A673 (cell line): ENCODE data around the gene GNG11. TPM values are rescaled to one million over a fixed set of nuclear protein-coding genes. Genes with fewer than 3 reads are reported as not detected.

Experiments
- BruUV-seq: library from RNA; stranded (reverse); fragments of 400-500 nt; replicated peaks from 2 replicates; lab custom pipeline; 2021; lab: Mats Ljungman, UMichigan
- CTCF ChIA-PET: fragments of 300-600 bp; sonication (Branson Sonifier 250); formaldehyde crosslinking; loops from one replicate; lab custom pipeline; 2022; ENCODE audit warnings: antibody characterized with exemption; lab: Charles Lee
- POLR2A ChIA-PET: fragments of 300-600 bp; sonication (Branson Sonifier 250); formaldehyde crosslinking; loops from one replicate; lab custom pipeline; 2022; ENCODE audit warnings: antibody characterized with exemption; ENCODE audit not compliant: low non-redundant PET; lab: Charles Lee
- DNase-seq: peaks from one replicate; pipeline ENCODE4 v3.0.0-alpha.2; 2015; ENCODE audit warnings: low spot score
- H3K27ac ChIP-seq: fragments of 200-600 bp; sonication (generic); 2 replicates; pipeline ENCODE4 v1.5.1; 2016; ENCODE audit warnings: mixed run types, low read depth, mild to moderate bottlenecking, mixed read lengths, antibody characterized with exemption, low read length; ENCODE audit not compliant: poor library complexity, severe bottlenecking
- H3K27me3 ChIP-seq: fragments of 200-600 bp; sonication (generic); replicated peaks from 2 replicates; pipeline ENCODE4 v1.6.1; 2017; ENCODE audit warnings: mixed run types, low read depth, mild to moderate bottlenecking, mixed read lengths, antibody characterized with exemption, low read length; ENCODE audit not compliant: insufficient read depth, poor library complexity
- H3K36me3 ChIP-seq: fragments of 200-600 bp; sonication (generic); 2 replicates; pipeline ENCODE4 v1.6.1; 2016; ENCODE audit warnings: mixed run types, mild to moderate bottlenecking, mixed read lengths, antibody characterized with exemption, low read length; ENCODE audit not compliant: insufficient read depth, poor library complexity, severe bottlenecking
- H3K4me1 ChIP-seq: fragments of 200-600 bp; sonication (generic); 2 replicates; pipeline ENCODE4 v1.6.1; 2017; ENCODE audit warnings: mixed run types, mild to moderate bottlenecking, mixed read lengths, antibody characterized with exemption, low read length; ENCODE audit not compliant: insufficient read depth, poor library complexity, severe bottlenecking
- H3K4me3 ChIP-seq: fragments of 200-600 bp; sonication (generic); 2 replicates; pipeline ENCODE4 v1.5.1; 2016; ENCODE audit warnings: low read depth, mixed run types, mild to moderate bottlenecking, mixed read lengths, low read length; ENCODE audit not compliant: poor library complexity, severe bottlenecking
- H3K9me3 ChIP-seq: fragments of 200-600 bp; sonication (generic); 2 replicates; pipeline ENCODE4 v1.6.1; 2016; ENCODE audit warnings: mixed run types, low read depth, mild to moderate bottlenecking, mixed read lengths, antibody characterized with exemption, low read length; ENCODE audit not compliant: poor library complexity, severe bottlenecking
- CTCF ChIP-seq: fragments of 300-800, 200-600 bp; sonication (generic); conservative IDR thresholded peaks from 2 replicates; pipeline ENCODE4 v1.5.1; 2017; ENCODE audit warnings: low read depth, mild to moderate bottlenecking, antibody characterized with exemption, low read length, moderate library complexity, mixed read lengths
- EZH2 ChIP-seq: fragments of 200-600 bp; sonication (generic); IDR thresholded peaks from 2 replicates; pipeline ENCODE4 v1.6.1; 2017; ENCODE audit warnings: borderline replicate concordance, low read depth, mild to moderate bottlenecking, mixed read lengths, antibody characterized with exemption, low read length; ENCODE audit not compliant: poor library complexity, severe bottlenecking
- intact Hi-C: fragments of 100-400 bp; cut with micrococcal nuclease; formaldehyde crosslinking; loops from one replicate; pipeline ENCODE4 v1.10.0; 2022; ENCODE audit not compliant: unreplicated experiment
- total RNA-seq: library from RNA; stranded (reverse); gene quantifications from 2 replicates; pipeline ENCODE4 v1.2.3, GENCODE V29; 2021

The GNG11 gene
- total RNA-seq, 1 experiment from 2014 or later: 14.3 TPM

GRCh38 chr7:93964262-93964661 is 42.7 kb downstream of the GNG11 start:
- ChIA-PET POLR2A (no interaction called here), CTCF (no interaction called here)
- TF ChIP-seq CTCF (no peak), EZH2 (no peak)
- no peaks in the 10 kb centered on the region for H3K9me3 ChIP-seq
- H3K4me1 ChIP-seq: no peaks in the 10 kb centered on the region
- no peaks in the 10 kb centered on the region for H3K27me3 ChIP-seq
- DNase-seq: no peak
- intact Hi-C loops: no loop called here
- no peak overlapping the region for H3K4me3 ChIP-seq
- H3K27ac ChIP-seq: no peak overlapping the region
- no TSS peak for BruUV-seq
- H3K36me3 ChIP-seq: no peaks in the 10 kb centered on the region

DNA sequence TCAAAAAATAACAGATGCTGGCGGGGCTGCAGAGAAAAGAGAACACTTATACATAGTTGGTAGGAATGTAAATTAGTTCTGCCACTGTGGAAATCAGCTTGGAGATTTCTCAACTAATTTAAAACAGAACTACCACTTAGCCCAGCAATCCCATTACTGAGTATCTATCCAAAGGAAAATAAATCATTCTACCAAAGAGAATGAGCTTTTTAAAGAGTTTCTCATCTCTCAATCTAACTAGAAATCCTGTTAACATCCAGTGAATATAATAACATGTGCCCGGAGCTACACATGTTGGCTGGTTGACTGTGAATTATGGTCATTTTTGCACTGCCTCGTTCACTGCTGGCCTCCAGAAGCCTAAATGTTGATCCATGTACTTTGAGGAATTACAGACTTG is 43.3 kb downstream of the GNG11 start:
- Histone ChIP-seq H3K27ac (no peak overlapping the region), H3K27me3 (no peaks in the 10 kb centered on the region), H3K4me3 (no peak overlapping the region), H3K4me1 (no peaks in the 10 kb centered on the region), H3K36me3 (no peaks in the 10 kb centered on the region), H3K9me3 (no peaks in the 10 kb centered on the region)
- intact Hi-C loops: no loop called here
- no peak for TF ChIP-seq CTCF
- no peak for TF ChIP-seq EZH2
- peak; percentile 32 for DNase-seq
- CTCF ChIA-PET: no interaction called here
- POLR2A ChIA-PET: interaction anchor here (0.7 kb wide), 1 partner anchor 43 kb away, joined by 3 read pairs; no protein-coding TSS in a partner anchor
- no TSS peak for BruUV-seq

GRCh38 chr7:93968911-93969620 is 47.5 kb downstream of the GNG11 start:
- CTCF ChIA-PET: no interaction called here
- Histone ChIP-seq H3K4me3 (no peak overlapping the region), H3K4me1 (no peaks in the 10 kb centered on the region), H3K9me3 (no peaks in the 10 kb centered on the region), H3K36me3 (no peaks in the 10 kb centered on the region), H3K27me3 (no peaks in the 10 kb centered on the region), H3K27ac (no peak overlapping the region)
- BruUV-seq: no TSS peak
- intact Hi-C loops: no loop called here
- DNase-seq: no peak
- no peak for TF ChIP-seq EZH2
- no peak for TF ChIP-seq CTCF
- POLR2A ChIA-PET: no interaction called here
